Measurements from ENCODE around the gene D2HGDH. TPM values are rescaled to one million over a fixed set of nuclear protein-coding genes. Genes with fewer than 3 reads are reported as not detected.
"Not testable (repeated sequence)": the region's sequence is repeated elsewhere in the genome, so short reads cannot be mapped to it uniquely, and the experiment has no call there.

D2HGDH gene
- total and polyA plus RNA-seq, 2 of the 8 experiments (the other 6 are each of a cell fraction or from before 2014, with no cell fraction given), result 3.4 to 8.1 TPM

DNA sequence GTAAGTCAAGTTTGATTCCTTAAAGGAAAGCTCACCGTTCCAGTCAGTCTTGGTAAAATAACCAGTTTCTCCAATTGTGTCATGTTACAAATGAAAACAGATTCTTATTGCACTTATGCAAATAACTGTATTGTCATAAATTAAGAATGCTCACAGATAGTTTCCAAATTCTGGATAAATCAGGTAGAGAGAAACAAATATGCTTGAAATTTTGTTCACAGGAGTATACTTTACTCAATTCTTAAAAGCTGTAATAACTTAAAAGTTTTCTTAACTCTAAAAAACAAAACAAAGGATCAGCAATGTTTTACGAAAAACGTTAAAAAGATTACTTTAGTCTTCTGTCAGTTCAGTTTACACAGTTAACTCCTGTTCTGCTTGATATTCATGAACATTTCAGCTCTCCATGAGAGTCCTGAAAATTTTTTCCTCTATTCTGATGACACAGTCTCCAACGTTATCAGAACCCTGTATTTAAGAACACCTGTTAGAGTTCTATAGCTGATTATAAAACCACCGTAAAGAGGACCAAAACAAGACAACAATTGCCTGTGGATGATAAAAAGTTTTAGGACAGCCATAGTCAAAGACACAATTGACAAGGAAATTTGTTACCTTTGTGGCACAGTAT, 46.6 kb downstream of the D2HGDH start (continued):
- TF ChIP-seq TEAD4 (IDR thresholded peaks at IDR 0.05; ENCODE audit: low read depth, low read length), result no peak

GRCh38 chr2:241782053-241782452, 47.6 kb downstream of the D2HGDH start:
- 87% methylated on average over 3 of the region's 3 CpGs; no CpG with 5 or more reads in 1 of the 2 experiments for WGBS, 2 experiments (ENCODE audit: extremely low coverage in 1 of 2, insufficient coverage in 1 of 2, insufficient read length in 1 of 2, insufficient replicate concordance in 2 of 2, low coverage in 1 of 2, low lambda C conversion rate in 2 of 2, missing lambda C conversion rate in 1 of 2)
- not testable (repeated sequence) for FAIRE-seq; H2BK5ac ChIP-seq (ENCODE audit: low read depth, low read length)

More at GRCh38 chr2:241782053-241782452, 47.6 kb downstream of the D2HGDH start:
- H2BK120ac ChIP-seq (replicated peaks; ENCODE audit: low read depth, low read length); H2AK5ac ChIP-seq (ENCODE audit: low read depth, low read length); H3K56ac ChIP-seq (replicated peaks; ENCODE audit: insufficient read length, low read depth, low read length); H4K20me1 ChIP-seq (replicated peaks in 1 of 2; ENCODE audit: control insufficient read depth in 1 of 2, insufficient read depth in 2 of 2, low read length in 2 of 2); H3K23ac ChIP-seq (ENCODE audit: insufficient read length); H3K27ac ChIP-seq (ENCODE audit: low read depth, low read length); H3K27me3 ChIP-seq (replicated peaks in 1 of 4; ENCODE audit: control insufficient read depth in 3 of 4, extremely low read depth in 1 of 4, insufficient read depth in 3 of 4, low read length in 3 of 4); H3K79me2 ChIP-seq (ENCODE audit: control insufficient read depth in 1 of 2, insufficient read depth in 2 of 2, low read length in 2 of 2); H2BK12ac ChIP-seq (ENCODE audit: low read depth, low read length); H4K5ac ChIP-seq (ENCODE audit: insufficient read length, low read depth, low read length); H3K18ac ChIP-seq (ENCODE audit: extremely low read depth, low read length); H3K14ac ChIP-seq (ENCODE audit: insufficient read length); H3K36me3 ChIP-seq (ENCODE audit: control insufficient read depth in 2 of 4, insufficient read depth in 4 of 4, low read length in 3 of 4); H3K4me2 ChIP-seq (ENCODE audit: insufficient read depth in 1 of 2, low read depth in 2 of 2, low read length in 2 of 2); DNase-seq (ENCODE audit: low read depth in 1 of 2, low spot score in 2 of 2); H2BK20ac ChIP-seq (ENCODE audit: low read length); H3K9ac ChIP-seq (replicated peaks in 1 of 4; ENCODE audit: extremely low read depth in 1 of 4, low read depth in 3 of 4, low read length in 3 of 4); H3K4ac ChIP-seq (replicated peaks; ENCODE audit: insufficient read length, low read depth, low read length); H2AFZ ChIP-seq (ENCODE audit: low read length); H3K4me3 ChIP-seq (ENCODE audit: extremely low read depth in 1 of 4, insufficient read depth in 2 of 4, low read depth in 3 of 4, low read length in 4 of 4); H3K23me2 ChIP-seq (ENCODE audit: low read depth, low read length); H4K91ac ChIP-seq (replicated peaks; ENCODE audit: insufficient read length, low read length); H3K79me1 ChIP-seq (ENCODE audit: low read depth, low read length); H2BK15ac ChIP-seq (ENCODE audit: low read length); H4K8ac ChIP-seq (ENCODE audit: extremely low read depth, insufficient read depth, low read length): not testable (repeated sequence)
- peaks cover 27 to 28% of the 10 kb centered on the region in 2 experiments for H3K9me3 ChIP-seq (ENCODE audit: insufficient read depth in 2 of 2, low read depth in 1 of 2, low read length in 1 of 2)
- CTCF ChIA-PET (ENCODE audit: partially characterized antibody), result interaction anchor here (1.6 kb wide), 1 partner anchor 9 kb away, joined by 5 read pairs; no protein-coding TSS in a partner anchor
- POLR2A ChIA-PET (ENCODE audit: partially characterized antibody), result interaction anchor here (1.0 kb wide), 1 partner anchor 8 kb away, joined by 4 read pairs; no protein-coding TSS in a partner anchor
- H3K4me1 ChIP-seq (replicated peaks in 1 of 4; ENCODE audit: control insufficient read depth in 3 of 4, insufficient read depth in 4 of 4, low read length in 3 of 4), result peaks cover 0 to 14% (median 5%) of the 10 kb centered on the region in 4 experiments; a peak in 5 of 7 replicates
